Measurements from ENCODE around the gene NKG7. TPM values are rescaled to one million over a fixed set of nuclear protein-coding genes. Genes with fewer than 3 reads are reported as not detected.

NKG7 gene
- total RNA-seq, 2 experiments from 2014 or later = 16.3 to 17.5 TPM

DNA sequence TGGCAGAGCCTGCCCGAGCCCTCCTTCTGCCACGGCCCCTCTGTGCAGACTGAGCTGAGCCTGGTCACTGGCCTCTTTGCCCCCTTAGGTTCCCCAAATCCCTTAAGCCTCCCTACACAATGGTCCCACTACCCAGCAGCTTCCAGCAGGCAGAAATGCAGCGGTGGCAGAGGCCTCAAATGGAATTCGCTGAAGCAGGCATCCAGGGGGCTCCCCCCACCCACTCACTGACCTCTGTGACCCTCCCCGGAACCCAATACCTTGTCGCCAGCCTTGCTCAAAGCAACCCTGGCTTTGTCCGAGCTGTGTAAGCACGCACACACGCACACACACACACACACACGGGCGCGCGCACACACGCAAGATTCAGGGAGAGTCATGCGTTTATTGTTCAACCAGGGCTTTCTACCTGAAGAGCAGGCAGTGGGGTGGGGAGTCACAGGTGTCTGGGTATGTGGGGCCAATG is 15.5 kb upstream of the NKG7 start, which contains the start of gene LIM2:
Gene LIM2 (minus strand): TSS at position 51 of the 466 bp plus-strand sequence. CDS start 531 bp downstream, outside the sequence.
- Mint-ChIP-seq H3K4me1 (ENCODE audit: low read depth) (peaks cover 6% of the 10 kb centered on the region), H3K27ac (no peak within 1 kb of the TSS), H3K4me3 (no peak within 1 kb of the TSS), H3K9me3 (no peaks in the 10 kb centered on the region), H3K36me3 (ENCODE audit: low read depth) (no peaks in the 10 kb centered on the region), H3K27me3 (ENCODE audit: low read depth) (no peaks in the 10 kb centered on the region)
- CTCF ChIA-PET = interaction anchor here (0.6 kb wide), 2 partner anchors 51 to 877 kb away, joined by 3 to 4 read pairs; no protein-coding TSS in a partner anchor
- no peak for DNase-seq
- intact Hi-C loops (cut with micrococcal nuclease) = no loop called here

- no peak for DNase-seq
- no peaks in the 10 kb centered on the region for H3K9me3 Mint-ChIP-seq
- H3K4me1 Mint-ChIP-seq (ENCODE audit: low read depth) = peaks cover 3% of the 10 kb centered on the region
- H3K27me3 Mint-ChIP-seq (ENCODE audit: low read depth) = no peaks in the 10 kb centered on the region
- H3K36me3 Mint-ChIP-seq (ENCODE audit: low read depth) = no peaks in the 10 kb centered on the region
- H3K4me3 Mint-ChIP-seq = no peak overlapping the region
- intact Hi-C loops (cut with micrococcal nuclease) = no loop called here
- CTCF ChIA-PET = no interaction called here
- H3K27ac Mint-ChIP-seq = no peak overlapping the region
Measured at GRCh38 chr19:51386882-51387520, 14.5 kb upstream of the NKG7 start.

DNA sequence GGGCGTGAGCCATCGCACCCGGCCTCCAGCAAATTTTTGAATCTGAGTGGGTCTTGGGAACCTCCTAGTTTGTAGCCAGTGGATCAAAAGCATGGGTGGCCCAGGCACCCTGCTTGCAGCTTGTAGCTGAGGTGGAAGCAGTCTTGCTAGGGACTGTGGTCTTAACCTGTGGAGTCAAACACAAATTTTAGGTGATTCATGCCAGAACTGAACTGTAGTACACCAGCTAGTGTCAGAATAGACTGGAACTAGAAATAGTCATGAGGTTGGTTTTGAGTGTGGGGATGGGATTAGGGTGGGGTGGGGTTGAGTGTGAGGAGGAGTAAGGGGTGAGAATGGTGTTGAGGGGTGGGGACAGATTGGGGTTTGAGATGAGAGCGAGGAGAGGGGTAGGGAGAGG is 9.6 kb upstream of the NKG7 start:
- Mint-ChIP-seq H3K36me3 (ENCODE audit: low read depth) (no peaks in the 10 kb centered on the region), H3K4me1 (ENCODE audit: low read depth) (peaks cover 10% of the 10 kb centered on the region), H3K4me3 (no peak overlapping the region), H3K9me3 (peaks cover 2% of the 10 kb centered on the region), H3K27ac (no peak overlapping the region), H3K27me3 (ENCODE audit: low read depth) (no peaks in the 10 kb centered on the region)
- no peak for DNase-seq
- CTCF ChIA-PET = interaction anchor here (0.6 kb wide), 1 partner anchor 129 kb away, joined by 3 read pairs; no protein-coding TSS in a partner anchor
- intact Hi-C loops (cut with micrococcal nuclease) = no loop called here

DNA sequence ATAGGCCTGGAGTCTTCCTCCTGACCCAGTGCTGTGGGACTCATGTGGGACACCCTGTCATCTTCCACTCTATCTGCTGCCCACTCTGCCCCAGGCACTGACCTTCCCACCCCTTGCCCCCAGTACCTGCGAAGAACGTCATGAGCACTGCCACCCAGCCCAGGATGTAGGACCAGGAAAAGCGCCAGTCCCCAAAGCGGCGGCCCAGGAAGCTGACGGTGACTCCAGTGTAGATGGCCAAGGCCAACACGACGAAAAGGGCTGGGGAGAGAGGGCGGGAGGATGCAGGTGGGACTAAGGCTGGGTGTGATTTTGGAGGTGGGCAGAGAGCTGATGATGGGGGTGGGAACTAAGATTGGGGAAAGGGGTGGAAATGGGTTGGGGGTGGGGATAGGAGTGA is 7.9 kb upstream of the NKG7 start:
- no peak overlapping the region for H3K27ac Mint-ChIP-seq
- no peaks in the 10 kb centered on the region for H3K27me3 Mint-ChIP-seq (ENCODE audit: low read depth)
- CTCF ChIA-PET = no interaction called here
- H3K4me3 Mint-ChIP-seq = no peak overlapping the region
- no peaks in the 10 kb centered on the region for H3K36me3 Mint-ChIP-seq (ENCODE audit: low read depth)
- peaks cover 25% of the 10 kb centered on the region for H3K4me1 Mint-ChIP-seq (ENCODE audit: low read depth)
- H3K9me3 Mint-ChIP-seq = peaks cover 2% of the 10 kb centered on the region
- intact Hi-C loops (cut with micrococcal nuclease) = no loop called here
- DNase-seq = no peak

GRCh38 chr19:51377422-51377821 is 5.0 kb upstream of the NKG7 start:
- H3K36me3 Mint-ChIP-seq (ENCODE audit: low read depth) = no peaks in the 10 kb centered on the region
- CTCF ChIA-PET = no interaction called here
- intact Hi-C loops (cut with micrococcal nuclease) = no loop called here
- H3K27me3 Mint-ChIP-seq (ENCODE audit: low read depth) = no peaks in the 10 kb centered on the region
- peaks cover 4% of the 10 kb centered on the region for H3K9me3 Mint-ChIP-seq
- no peak overlapping the region for H3K27ac Mint-ChIP-seq
- DNase-seq = no peak
- no peak overlapping the region for H3K4me3 Mint-ChIP-seq
- H3K4me1 Mint-ChIP-seq (ENCODE audit: low read depth) = peaks cover 53% of the 10 kb centered on the region

- CTCF ChIA-PET = no interaction called here
- peak overlapping the region; percentile 24 for H3K4me3 Mint-ChIP-seq
- H3K27ac Mint-ChIP-seq = peak overlapping the region; percentile 46
- no peaks in the 10 kb centered on the region for H3K27me3 Mint-ChIP-seq (ENCODE audit: low read depth)
- peak; percentile 78 for DNase-seq
- peaks cover 3% of the 10 kb centered on the region for H3K9me3 Mint-ChIP-seq
- intact Hi-C loops (cut with micrococcal nuclease) = no loop called here
- H3K36me3 Mint-ChIP-seq (ENCODE audit: low read depth) = no peaks in the 10 kb centered on the region
- peaks cover 65% of the 10 kb centered on the region for H3K4me1 Mint-ChIP-seq (ENCODE audit: low read depth)
Measured at GRCh38 chr19:51375504-51376221, 3.2 kb upstream of the NKG7 start.

GRCh38 chr19:51372021-51372648 is 319 bp downstream of the NKG7 start:
- no peak for DNase-seq
- Mint-ChIP-seq H3K9me3 (peaks cover 3% of the 10 kb centered on the region), H3K27me3 (ENCODE audit: low read depth) (no peaks in the 10 kb centered on the region), H3K4me1 (ENCODE audit: low read depth) (peaks cover 73% of the 10 kb centered on the region), H3K36me3 (ENCODE audit: low read depth) (no peaks in the 10 kb centered on the region), H3K4me3 (peak overlapping the region; percentile 60), H3K27ac (peak overlapping the region; percentile 88)
- intact Hi-C loops (cut with micrococcal nuclease) = loop anchor here (1.0 kb wide), 1 partner anchor 22 kb away; no protein-coding TSS in a partner anchor
- CTCF ChIA-PET = interaction anchor here (0.7 to 1.1 kb wide), 2 partner anchors 22 to 35 kb away, joined by 3 read pairs; no protein-coding TSS in a partner anchor

DNA sequence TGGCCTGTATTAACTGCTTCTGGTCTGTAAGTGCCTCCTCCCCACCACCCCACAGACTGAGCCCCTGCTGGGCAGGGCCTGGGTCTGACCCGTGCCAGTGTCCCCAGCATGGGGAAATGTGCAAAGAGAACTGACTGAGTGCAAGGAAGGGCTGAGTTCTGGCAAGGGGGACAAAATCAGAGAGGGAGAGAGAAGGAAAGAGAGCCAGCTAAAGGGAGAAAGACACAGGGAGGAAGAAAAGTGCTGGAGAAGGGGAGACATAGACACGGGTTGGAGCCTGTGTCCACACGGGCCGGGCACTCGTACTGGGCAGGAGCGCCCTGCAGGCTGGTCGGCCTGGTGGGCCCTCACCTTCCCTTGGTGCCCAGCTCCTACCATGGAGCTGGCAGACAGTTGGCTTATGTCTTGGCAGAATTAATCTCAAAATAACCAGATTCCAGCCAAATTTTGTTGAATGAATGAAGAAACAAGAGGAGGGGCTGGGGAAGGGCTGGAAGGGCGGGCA is 1.2 kb downstream of the NKG7 start:
- H3K27me3 Mint-ChIP-seq (ENCODE audit: low read depth) = no peaks in the 10 kb centered on the region
- peaks cover 3% of the 10 kb centered on the region for H3K9me3 Mint-ChIP-seq
- peaks cover 65% of the 10 kb centered on the region for H3K4me1 Mint-ChIP-seq (ENCODE audit: low read depth)
- intact Hi-C loops (cut with micrococcal nuclease) = no loop called here
- CTCF ChIA-PET = no interaction called here
- DNase-seq = no peak
- H3K36me3 Mint-ChIP-seq (ENCODE audit: low read depth) = no peaks in the 10 kb centered on the region
- H3K27ac Mint-ChIP-seq = peak overlapping the region; percentile 88
- peak overlapping the region; percentile 60 for H3K4me3 Mint-ChIP-seq

- Mint-ChIP-seq H3K4me3 (peak overlapping the region; percentile 48), H3K27ac (no peak overlapping the region), H3K9me3 (peaks cover 3% of the 10 kb centered on the region), H3K27me3 (ENCODE audit: low read depth) (no peaks in the 10 kb centered on the region), H3K36me3 (ENCODE audit: low read depth) (no peaks in the 10 kb centered on the region), H3K4me1 (ENCODE audit: low read depth) (peaks cover 61% of the 10 kb centered on the region)
- intact Hi-C loops (cut with micrococcal nuclease) = no loop called here
- DNase-seq = no peak
- CTCF ChIA-PET = no interaction called here
Measured at GRCh38 chr19:51370230-51370629, 2.2 kb downstream of the NKG7 start.

GRCh38 chr19:51368366-51369282 is 3.8 kb downstream of the NKG7 start, which contains the start of gene CLDND2:
Gene CLDND2, minus strand, starts transcription at chr19:51369003. Its CDS starts 426 bp downstream, at chr19:51368577.
- Mint-ChIP-seq H3K27ac (peak within 1 kb of the TSS; percentile 95), H3K27me3 (ENCODE audit: low read depth) (no peaks in the 10 kb centered on the region), H3K4me3 (peak within 1 kb of the TSS; percentile 94), H3K9me3 (peaks cover under 1% of the 10 kb centered on the region), H3K36me3 (ENCODE audit: low read depth) (no peaks in the 10 kb centered on the region), H3K4me1 (ENCODE audit: low read depth) (peaks cover 58% of the 10 kb centered on the region)
- CTCF ChIA-PET = no interaction called here
- intact Hi-C loops (cut with micrococcal nuclease) = loop anchor here (5.0 kb wide), 1 partner anchor 256 kb away; no protein-coding TSS in a partner anchor
- no peak for DNase-seq

DNA sequence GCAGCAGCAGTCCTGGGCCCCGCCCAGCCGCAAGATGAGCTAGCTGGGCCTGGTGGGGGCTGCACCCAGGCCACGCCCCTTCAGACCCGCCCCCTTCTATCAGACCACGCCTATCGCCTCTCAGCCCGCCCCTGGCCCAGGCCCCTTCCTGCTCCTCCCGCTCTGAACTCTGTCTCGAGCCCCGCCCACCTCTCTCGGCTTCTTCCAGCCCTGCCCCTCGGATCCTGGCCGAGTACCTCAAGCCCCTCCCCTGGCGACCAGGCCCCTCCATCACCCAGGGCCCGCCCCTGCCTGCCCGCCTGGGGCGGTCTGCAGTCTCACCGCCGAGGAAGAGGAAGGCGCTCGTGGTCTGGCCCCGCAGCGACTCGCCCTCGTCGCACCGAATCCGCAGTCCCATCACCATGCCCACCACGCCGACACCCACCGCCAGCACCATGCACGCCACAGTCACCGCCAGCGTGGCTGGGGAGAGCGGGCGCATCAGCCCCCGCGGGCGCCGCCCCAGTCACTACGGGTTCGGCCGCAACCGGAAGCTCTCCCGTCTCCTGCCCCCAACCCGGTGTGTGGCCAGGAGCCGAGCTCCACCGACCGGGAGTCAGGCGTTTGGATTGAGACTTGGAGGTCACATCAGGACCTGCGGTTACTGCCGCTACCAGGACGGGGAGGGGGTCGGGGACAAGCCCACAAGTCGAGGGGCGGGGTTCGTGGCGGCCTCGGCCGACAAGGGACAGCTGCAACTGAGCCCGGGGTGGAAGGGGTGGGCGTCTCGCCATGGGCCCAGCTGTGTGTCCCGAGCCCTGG is 4.7 kb downstream of the NKG7 start:
- Mint-ChIP-seq H3K27me3 (ENCODE audit: low read depth) (no peaks in the 10 kb centered on the region), H3K36me3 (ENCODE audit: low read depth) (no peaks in the 10 kb centered on the region), H3K9me3 (no peaks in the 10 kb centered on the region), H3K4me3 (peak overlapping the region; percentile 94), H3K27ac (peak overlapping the region; percentile 95), H3K4me1 (ENCODE audit: low read depth) (peaks cover 58% of the 10 kb centered on the region)
- intact Hi-C loops (cut with micrococcal nuclease) = loop anchor here (1.0 to 5.0 kb wide), 5 partner anchors 27 to 337 kb away; no protein-coding TSS in a partner anchor
- CTCF ChIA-PET = interaction anchor here (0.7 kb wide), 1 partner anchor 26 kb away, joined by 5 read pairs; the partner anchor contains the start of gene VSIG10L
- DNase-seq = peak; percentile 99
